GM18867 (cell line): Measurements from ENCODE around the gene GCDH.
"Not testable (repeated sequence)": the region's sequence is repeated elsewhere in the genome, so short reads cannot be mapped to it uniquely, and the experiment has no call there.

ENCODE experiments used
- ATAC-seq: cut with Tn5 transposase; IDR thresholded peaks from one replicate; pipeline ENCODE4 v1.9.1; 2021; ENCODE audit warnings: mild to moderate bottlenecking, moderate library complexity; ENCODE audit not compliant: unreplicated experiment

GCDH gene

GRCh38 chr19:12872255-12872654 lies 18.7 kb upstream of the GCDH start:
- no peak for ATAC-seq

- peak; percentile 43 for ATAC-seq
Measured at GRCh38 chr19:12872941-12873890, 17.7 kb upstream of the GCDH start.

- no peak for ATAC-seq
Measured at GRCh38 chr19:12873891-12874745, 16.8 kb upstream of the GCDH start.

GRCh38 chr19:12875086-12875485 lies 15.9 kb upstream of the GCDH start:
- ATAC-seq: no peak

- ATAC-seq: peak; percentile 8
Measured at GRCh38 chr19:12880551-12881171, 10.3 kb upstream of the GCDH start.

- peak; percentile 85 for ATAC-seq
Measured at GRCh38 chr19:12881172-12881808, 9.7 kb upstream of the GCDH start, which contains the start of gene DNASE2. DNASE2 (minus strand) TSS chr19:12881449; CDS start chr19:12881375, 74 bp downstream.

GRCh38 chr19:12882589-12882988 lies 8.4 kb upstream of the GCDH start:
- no peak for ATAC-seq

GRCh38 chr19:12884202-12884601 lies 6.8 kb upstream of the GCDH start:
- ATAC-seq: no peak

GRCh38 chr19:12884627-12884925 lies 6.4 kb upstream of the GCDH start:
- ATAC-seq: no peak

- peak; percentile 36 for ATAC-seq
Measured at GRCh38 chr19:12884926-12885748, 5.8 kb upstream of the GCDH start.

- no peak for ATAC-seq
Measured at GRCh38 chr19:12885749-12886650, 5.0 kb upstream of the GCDH start.

- ATAC-seq: no peak
Measured at GRCh38 chr19:12886651-12886968, 4.3 kb upstream of the GCDH start.

- no peak for ATAC-seq
Measured at GRCh38 chr19:12886969-12887747, 3.8 kb upstream of the GCDH start, which contains the start of gene KLF1. KLF1 (minus strand) TSS chr19:12887201; CDS start chr19:12887140, 61 bp downstream.

- no peak for ATAC-seq
Measured at GRCh38 chr19:12888006-12888603, 2.9 kb upstream of the GCDH start.

- not testable (repeated sequence) for ATAC-seq
Measured at GRCh38 chr19:12890299-12890786, 617 bp upstream of the GCDH start.

- no peak for ATAC-seq
Measured at GRCh38 chr19:12891553-12892021, 627 bp downstream of the GCDH start.

GRCh38 chr19:12893582-12893981 lies 2.6 kb downstream of the GCDH start:
- no peak for ATAC-seq
